MM.1S (cell line): ENCODE results near the gene CCSER2.
A peak's percentile ranks its signal among the peaks of the same experiment; 100 is the strongest.

Experiments
- DNase-seq: peaks from one replicate; pipeline ENCODE4 v3.0.0-alpha.2; 2015
- H2AFZ ChIP-seq: fragments of 300-600 bp; sonication (generic); 2 replicates; pipeline ENCODE4 v1.6.0; 2016; ENCODE audit warnings: antibody characterized with exemption, low read length
- H3F3A ChIP-seq: fragments of 300-600 bp; sonication (generic); 2 replicates; pipeline ENCODE4 v1.6.1; 2016; ENCODE audit warnings: mild to moderate bottlenecking, antibody characterized with exemption, low read length, moderate library complexity, mixed read lengths; ENCODE audit not compliant: insufficient read depth
- H3K27ac ChIP-seq: fragments of 300-600 bp; sonication (generic); 2 replicates; pipeline ENCODE4 v1.5.1; 2016; ENCODE audit warnings: mild to moderate bottlenecking, low read length
- H3K27me3 ChIP-seq: fragments of 300-600 bp; sonication (generic); replicated peaks from 2 replicates; pipeline ENCODE4 v1.6.0; 2016; ENCODE audit warnings: low read length; ENCODE audit not compliant: insufficient read depth
- H3K36me3 ChIP-seq: fragments of 300-600 bp; sonication (generic); replicated peaks from 2 replicates; pipeline ENCODE4 v1.6.1; 2016; ENCODE audit warnings: mild to moderate bottlenecking, low read length, mixed read lengths; ENCODE audit not compliant: insufficient read depth
- H3K4me1 ChIP-seq: fragments of 300-600 bp; sonication (generic); 2 replicates; pipeline ENCODE4 v1.6.1; 2016; ENCODE audit warnings: low read length, mixed read lengths
- H3K4me2 ChIP-seq: fragments of 300-600 bp; sonication (generic); 2 replicates; pipeline ENCODE4 v1.6.0; 2016; ENCODE audit warnings: low read depth, low read length
- H3K4me3 ChIP-seq: fragments of 300-600 bp; sonication (generic); 2 replicates; pipeline ENCODE4 v1.5.1; 2016; ENCODE audit warnings: low read length, mixed read lengths
- H3K79me2 ChIP-seq: fragments of 300-600 bp; sonication (generic); 2 replicates; pipeline ENCODE4 v1.6.1; 2016; ENCODE audit warnings: mixed run types, low read length, mixed read lengths
- H3K9ac ChIP-seq: fragments of 300-600 bp; sonication (generic); 2 replicates; pipeline ENCODE4 v1.6.1; 2016; ENCODE audit warnings: low read length, mixed read lengths
- H3K9me2 ChIP-seq: fragments of 300-600 bp; sonication (generic); replicated peaks from 2 replicates; pipeline ENCODE4 v1.6.1; 2016; ENCODE audit warnings: mild to moderate bottlenecking, low read length, mixed read lengths; ENCODE audit not compliant: insufficient read depth
- H3K9me3 ChIP-seq: fragments of 300-600 bp; sonication (generic); replicated peaks from 2 replicates; pipeline ENCODE4 v1.6.1; 2016; ENCODE audit warnings: mild to moderate bottlenecking, low read length, mixed read lengths; ENCODE audit not compliant: insufficient read depth
- H4K20me1 ChIP-seq: fragments of 300-600 bp; sonication (generic); 2 replicates; pipeline ENCODE4 v1.6.1; 2016; ENCODE audit warnings: mild to moderate bottlenecking, low read length, moderate library complexity, mixed read lengths; ENCODE audit not compliant: insufficient read depth
- CTCF ChIP-seq: fragments of 300-600 bp; sonication (generic); IDR thresholded peaks from 2 replicates; pipeline ENCODE4 v1.5.1; 2016; ENCODE audit warnings: antibody characterized with exemption, low read length, mixed read lengths
- EZH2 ChIP-seq: fragments of 300-600 bp; sonication (generic); optimal IDR thresholded peaks from 2 replicates; pipeline ENCODE3; 2017; ENCODE audit warnings: low read depth, mild to moderate bottlenecking, antibody characterized with exemption, low read length, mixed read lengths
- EZH2phosphoT487 ChIP-seq: fragments of 300-600 bp; sonication (generic); IDR thresholded peaks from 2 replicates; pipeline ENCODE4 v1.6.1; 2018; ENCODE audit warnings: antibody characterized with exemption, low read length

CCSER2 gene

DNA sequence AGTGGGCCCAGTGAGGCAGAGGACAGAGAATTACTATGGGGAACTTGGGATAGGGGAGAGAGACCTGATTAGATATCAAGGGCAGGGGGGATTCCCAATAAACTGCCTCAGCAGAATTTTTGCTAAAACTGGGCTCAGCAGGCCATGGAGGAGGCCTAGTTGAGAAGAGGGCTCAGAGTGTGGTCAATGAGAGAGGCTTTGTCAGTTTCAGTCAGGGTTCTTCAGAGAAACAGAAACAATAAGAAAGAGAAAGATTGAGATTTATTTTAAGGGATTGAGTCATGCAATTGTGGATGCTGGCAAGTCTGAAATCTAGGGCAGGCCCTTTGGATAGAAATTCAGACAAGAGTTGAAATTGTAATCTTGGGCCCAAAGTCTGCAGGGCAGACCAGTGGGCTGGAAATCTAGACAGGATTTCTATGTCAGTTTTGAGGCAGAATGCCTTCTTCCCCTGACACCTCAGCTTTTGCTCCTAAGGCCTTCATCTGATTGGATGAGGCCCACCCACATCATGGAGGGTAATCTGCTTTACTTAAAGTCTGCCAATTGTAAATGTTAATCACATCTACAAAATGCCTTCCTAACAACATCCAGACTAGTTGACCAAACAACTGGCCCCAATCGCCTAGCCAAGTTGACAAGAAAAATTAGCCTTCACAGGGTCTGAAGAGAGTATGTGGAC is 33.5 kb upstream of the CCSER2 start:
- Histone ChIP-seq H3K9me3 (no peaks in the 10 kb centered on the region), H3K27ac (no peak overlapping the region), H3K79me2 (no peaks in the 10 kb centered on the region), H3K4me1 (peaks cover 11% of the 10 kb centered on the region), H3F3A (no peaks in the 10 kb centered on the region), H3K27me3 (no peaks in the 10 kb centered on the region), H4K20me1 (no peaks in the 10 kb centered on the region), H3K4me3 (no peak overlapping the region), H3K9ac (no peak overlapping the region), H2AFZ (no peak overlapping the region), H3K4me2 (no peak overlapping the region), H3K36me3 (no peaks in the 10 kb centered on the region), H3K9me2 (no peaks in the 10 kb centered on the region)
- DNase-seq = peak; percentile 46
- TF ChIP-seq EZH2phosphoT487 (no peak), EZH2 (no peak)

- H2AFZ ChIP-seq = no peak overlapping the region
- no peaks in the 10 kb centered on the region for H3F3A ChIP-seq
- H3K4me3 ChIP-seq = no peak overlapping the region
- no peak overlapping the region for H3K9ac ChIP-seq
- TF ChIP-seq EZH2 (no peak), EZH2phosphoT487 (no peak), CTCF (no peak)
- H4K20me1 ChIP-seq = no peaks in the 10 kb centered on the region
- no peaks in the 10 kb centered on the region for H3K36me3 ChIP-seq
- H3K9me2 ChIP-seq = no peaks in the 10 kb centered on the region
- no peak overlapping the region for H3K4me2 ChIP-seq
- peaks cover 11% of the 10 kb centered on the region for H3K4me1 ChIP-seq
- no peaks in the 10 kb centered on the region for H3K27me3 ChIP-seq
- no peaks in the 10 kb centered on the region for H3K79me2 ChIP-seq
- no peak for DNase-seq
- H3K9me3 ChIP-seq = no peaks in the 10 kb centered on the region
- no peak overlapping the region for H3K27ac ChIP-seq
Measured at GRCh38 chr10:84296091-84296981, 32.1 kb upstream of the CCSER2 start.

GRCh38 chr10:84298057-84298456 is 30.3 kb upstream of the CCSER2 start:
- Histone ChIP-seq H3K27me3 (no peaks in the 10 kb centered on the region), H3K9me2 (no peaks in the 10 kb centered on the region), H3F3A (no peaks in the 10 kb centered on the region), H3K4me1 (peaks cover 11% of the 10 kb centered on the region), H3K27ac (no peak overlapping the region), H2AFZ (no peak overlapping the region), H3K79me2 (no peaks in the 10 kb centered on the region), H3K4me3 (no peak overlapping the region), H3K4me2 (no peak overlapping the region), H4K20me1 (no peaks in the 10 kb centered on the region), H3K9ac (no peak overlapping the region), H3K9me3 (no peaks in the 10 kb centered on the region), H3K36me3 (no peaks in the 10 kb centered on the region)
- no peak for DNase-seq
- TF ChIP-seq CTCF = no peak
- no peak for TF ChIP-seq EZH2phosphoT487
- no peak for TF ChIP-seq EZH2
